Smooth muscle cell (in vitro differentiated cells): ENCODE results near the gene KIRREL1. TPM values are rescaled to one million over a fixed set of nuclear protein-coding genes. Genes with fewer than 3 reads are reported as not detected.

Experiments
- DNase-seq: peaks from one replicate; lab custom pipeline; 2025; ENCODE audit not compliant: unreplicated experiment; lab: John Stamatoyannopoulos, UW
- H2AFZ ChIP-seq: fragments of 200-600 bp; sonication (generic); 2 replicates; pipeline ENCODE4 v1.6.0; 2016; ENCODE audit warnings: antibody characterized with exemption, low read depth, mild to moderate bottlenecking
- H3F3A ChIP-seq: fragments of 200-600 bp; sonication (generic); 2 replicates; pipeline ENCODE4 v1.6.0; 2017; ENCODE audit warnings: antibody characterized with exemption, low read depth
- H3K27ac ChIP-seq: fragments of 200-600 bp; sonication (generic); 2 replicates; pipeline ENCODE4 v1.5.1; 2016; ENCODE audit warnings: low read depth, mild to moderate bottlenecking
- H3K27me3 ChIP-seq: fragments of 200-600 bp; sonication (generic); 2 replicates; pipeline ENCODE4 v1.6.1; 2016; ENCODE audit warnings: low read depth, mild to moderate bottlenecking
- H3K36me3 ChIP-seq: fragments of 200-600 bp; sonication (generic); 2 replicates; pipeline ENCODE4 v1.5.1; 2016; ENCODE audit warnings: low read depth
- H3K4me1 ChIP-seq: fragments of 200-600 bp; sonication (generic); 2 replicates; pipeline ENCODE4 v1.5.1; 2016; ENCODE audit warnings: low read depth
- H3K4me2 ChIP-seq: fragments of 200-600 bp; sonication (generic); 2 replicates; pipeline ENCODE4 v1.6.0; 2016; ENCODE audit warnings: mild to moderate bottlenecking
- H3K4me3 ChIP-seq: fragments of 200-600 bp; sonication (generic); 2 replicates; pipeline ENCODE4 v1.5.1; 2016; ENCODE audit warnings: mild to moderate bottlenecking
- H3K79me2 ChIP-seq: fragments of 200-600 bp; sonication (generic); 2 replicates; pipeline ENCODE4 v1.6.0; 2016; ENCODE audit warnings: low read depth, mild to moderate bottlenecking
- H3K9ac ChIP-seq: fragments of 200-600 bp; sonication (generic); 2 replicates; pipeline ENCODE4 v1.6.0; 2016; ENCODE audit warnings: low read depth
- H3K9me3 ChIP-seq: fragments of 200-600 bp; sonication (generic); replicated peaks from 2 replicates; pipeline ENCODE4 v1.5.1; 2016; ENCODE audit warnings: low read depth
- H4K20me1 ChIP-seq: fragments of 200-600 bp; sonication (generic); 2 replicates; pipeline ENCODE4 v1.6.0; 2016; ENCODE audit warnings: low read depth
- WGBS: methylation state at CpG from one replicate; pipeline ENCODE4 v1.1.7; 2016; ENCODE audit warnings: low lambda C conversion rate; 5-methylcytosine and 5-hydroxymethylcytosine counted together
- polyA plus RNA-seq: library from polyadenylated mRNA; unstranded; fragments of >200 nt; fragmentation: Nextera tagmentation; extraction: Ambion mirVana; gene quantifications from 2 replicates; pipeline ENCODE4 v1.2.1, GENCODE V29; 2016
- total RNA-seq: library from RNA; depleted of rRNA; stranded (reverse); fragments of >200 nt; gene quantifications from 2 replicates; pipeline ENCODE4 v1.2.3, GENCODE V29; 2014
- TF ChIP-seq, protein P1 (sequence below): fragments of 200-600 bp; sonication (generic); IDR thresholded peaks from 2 replicates; pipeline ENCODE4 v1.5.1; 2017; ENCODE audit warnings: borderline replicate concordance, mild to moderate bottlenecking, antibody characterized with exemption; ENCODE audit not compliant: insufficient read depth, poor library complexity, severe bottlenecking

Gene KIRREL1
- total and polyA plus RNA-seq, 2 experiments from 2014 or later, result 40.9 to 58.4 TPM

DNA sequence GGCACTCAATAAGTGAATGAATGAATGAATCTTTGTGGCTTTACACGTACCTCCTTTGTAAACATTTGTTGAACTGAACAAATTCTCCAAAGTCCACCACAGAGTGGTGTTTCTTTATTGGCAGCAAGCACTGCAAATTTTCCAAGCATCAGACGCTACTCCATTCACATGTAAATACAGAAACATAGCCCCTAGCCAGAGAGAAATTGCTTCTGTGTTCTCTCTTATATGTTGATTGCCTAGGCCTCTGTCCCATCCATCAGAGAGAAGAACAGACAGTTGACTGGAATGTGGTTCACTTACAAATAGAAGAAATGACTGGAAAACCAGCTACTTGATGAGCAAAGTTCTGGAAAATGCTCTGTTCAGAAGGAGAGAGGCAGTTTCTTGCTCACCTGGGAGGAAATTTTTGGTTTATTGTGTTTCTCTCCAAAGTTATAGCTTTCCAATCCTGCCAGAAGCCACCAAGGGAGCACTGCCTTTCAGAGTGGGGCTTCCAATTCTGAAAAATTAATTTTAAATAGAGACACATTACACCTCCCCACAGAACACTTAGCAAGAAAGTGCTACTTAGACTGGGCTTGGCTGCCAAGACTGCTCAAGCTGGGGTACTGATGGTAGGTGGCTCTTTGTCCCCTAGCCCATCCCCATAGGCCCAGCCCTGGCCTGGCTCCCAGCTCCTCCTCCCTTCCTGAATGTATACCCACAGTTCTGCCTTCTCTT, 18.1 kb upstream of the KIRREL1 start:
- H2AFZ ChIP-seq, result no peak overlapping the region
- WGBS, result 73% methylated on average over 2 of the region's 2 CpGs

DNA sequence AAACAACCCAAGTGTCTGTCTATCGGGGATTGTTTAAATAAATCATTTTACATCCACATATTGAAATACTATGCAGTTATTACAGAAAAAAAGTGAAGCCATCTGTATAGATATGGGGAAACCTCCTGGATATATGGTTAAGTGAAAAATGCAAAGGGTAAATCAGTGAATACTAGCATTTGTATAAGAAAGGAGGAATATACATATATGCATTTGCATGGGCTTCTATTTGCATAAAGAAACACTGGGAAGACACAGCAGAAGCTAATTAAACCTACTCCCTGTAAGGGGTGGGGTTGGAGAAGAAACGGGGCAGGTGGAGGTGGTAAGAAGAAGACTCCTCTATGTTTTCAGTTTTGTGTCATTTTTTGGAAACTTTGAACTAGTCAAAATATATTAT, 16.6 kb upstream of the KIRREL1 start:
- no peak overlapping the region for H3K9ac ChIP-seq
- no peaks in the 10 kb centered on the region for H4K20me1 ChIP-seq
- H3K4me3 ChIP-seq, result no peak overlapping the region
- no peak for DNase-seq
- H3K27me3 ChIP-seq, result no peaks in the 10 kb centered on the region
- H2AFZ ChIP-seq, result no peak overlapping the region
- TF ChIP-seq, protein P1, sequence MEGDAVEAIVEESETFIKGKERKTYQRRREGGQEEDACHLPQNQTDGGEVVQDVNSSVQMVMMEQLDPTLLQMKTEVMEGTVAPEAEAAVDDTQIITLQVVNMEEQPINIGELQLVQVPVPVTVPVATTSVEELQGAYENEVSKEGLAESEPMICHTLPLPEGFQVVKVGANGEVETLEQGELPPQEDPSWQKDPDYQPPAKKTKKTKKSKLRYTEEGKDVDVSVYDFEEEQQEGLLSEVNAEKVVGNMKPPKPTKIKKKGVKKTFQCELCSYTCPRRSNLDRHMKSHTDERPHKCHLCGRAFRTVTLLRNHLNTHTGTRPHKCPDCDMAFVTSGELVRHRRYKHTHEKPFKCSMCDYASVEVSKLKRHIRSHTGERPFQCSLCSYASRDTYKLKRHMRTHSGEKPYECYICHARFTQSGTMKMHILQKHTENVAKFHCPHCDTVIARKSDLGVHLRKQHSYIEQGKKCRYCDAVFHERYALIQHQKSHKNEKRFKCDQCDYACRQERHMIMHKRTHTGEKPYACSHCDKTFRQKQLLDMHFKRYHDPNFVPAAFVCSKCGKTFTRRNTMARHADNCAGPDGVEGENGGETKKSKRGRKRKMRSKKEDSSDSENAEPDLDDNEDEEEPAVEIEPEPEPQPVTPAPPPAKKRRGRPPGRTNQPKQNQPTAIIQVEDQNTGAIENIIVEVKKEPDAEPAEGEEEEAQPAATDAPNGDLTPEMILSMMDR, result no peak
- H3K27ac ChIP-seq, result no peak overlapping the region
- H3F3A ChIP-seq, result no peaks in the 10 kb centered on the region
- H3K4me2 ChIP-seq, result no peak overlapping the region
- H3K4me1 ChIP-seq, result no peaks in the 10 kb centered on the region
- no peaks in the 10 kb centered on the region for H3K79me2 ChIP-seq
- H3K36me3 ChIP-seq, result no peaks in the 10 kb centered on the region
- H3K9me3 ChIP-seq, result no peaks in the 10 kb centered on the region
- WGBS, result 92% methylated on average over 2 of the region's 2 CpGs

More for the DNA sequence above, 18.1 kb upstream of the KIRREL1 start:
- TF ChIP-seq, protein P1, result no peak
- Histone ChIP-seq H3K4me1 (no peaks in the 10 kb centered on the region), H3K4me2 (no peak overlapping the region), H3F3A (no peaks in the 10 kb centered on the region), H4K20me1 (no peaks in the 10 kb centered on the region), H3K36me3 (no peaks in the 10 kb centered on the region), H3K4me3 (no peak overlapping the region), H3K27me3 (no peaks in the 10 kb centered on the region), H3K9ac (no peak overlapping the region), H3K9me3 (no peaks in the 10 kb centered on the region), H3K79me2 (no peaks in the 10 kb centered on the region), H3K27ac (no peak overlapping the region)
- no peak for DNase-seq

DNA sequence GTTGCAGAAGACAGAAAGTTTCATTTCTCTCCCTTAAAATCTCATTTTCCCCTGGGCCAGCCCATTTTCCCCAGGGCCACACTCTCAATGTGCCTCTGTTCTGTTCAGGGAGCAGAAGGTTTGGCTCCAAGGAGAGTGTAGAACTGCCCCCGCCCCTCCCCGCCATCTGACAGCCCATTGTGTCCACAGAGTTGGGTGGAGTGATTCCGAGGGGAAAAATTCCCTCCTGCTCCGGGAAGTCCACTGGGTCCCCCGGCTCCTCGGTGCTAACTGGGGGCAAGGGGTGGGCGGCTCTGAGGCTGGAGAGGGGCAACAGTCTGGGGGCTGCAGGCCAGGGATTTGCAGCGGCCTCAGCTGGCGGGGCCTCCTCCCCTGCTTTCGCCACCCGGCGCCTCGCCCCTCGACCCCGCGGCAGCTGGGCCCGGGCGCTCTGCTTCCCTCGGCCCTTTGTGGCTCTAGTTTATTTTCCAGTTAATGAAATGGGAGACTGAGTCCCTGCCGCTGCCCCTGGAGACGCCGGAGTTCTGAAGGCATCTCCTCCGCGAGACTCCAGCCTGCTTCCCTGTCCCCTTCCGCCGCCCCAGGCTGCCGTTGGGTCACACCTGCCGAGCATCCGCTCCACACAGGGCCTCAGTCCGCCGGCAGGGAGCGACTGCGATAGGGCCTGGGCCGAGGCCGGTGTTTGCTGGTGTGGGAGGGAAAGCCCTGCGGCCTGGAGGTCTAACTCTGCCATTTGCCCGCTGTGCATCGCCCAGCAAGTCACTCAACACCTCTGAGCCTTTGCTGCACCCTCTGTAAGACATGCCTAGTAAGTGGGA, 14.7 kb upstream of the KIRREL1 start:
- Histone ChIP-seq H3K27me3 (peaks cover 9% of the 10 kb centered on the region), H3K79me2 (no peaks in the 10 kb centered on the region), H3F3A (no peaks in the 10 kb centered on the region), H3K9me3 (no peaks in the 10 kb centered on the region), H3K9ac (no peak overlapping the region), H3K4me2 (no peak overlapping the region), H3K36me3 (no peaks in the 10 kb centered on the region), H4K20me1 (no peaks in the 10 kb centered on the region), H3K4me1 (no peaks in the 10 kb centered on the region), H2AFZ (no peak overlapping the region), H3K4me3 (no peak overlapping the region), H3K27ac (no peak overlapping the region)
- WGBS, result 61% methylated on average over 36 of the region's 38 CpGs
- TF ChIP-seq, protein P1, result no peak
- no peak for DNase-seq
